Fibroblast of peridontal ligament (primary cell): Measurements from ENCODE around the gene SLC35A3.
"Not testable (repeated sequence)": the region's sequence is repeated elsewhere in the genome, so short reads cannot be mapped to it uniquely, and the experiment has no call there.

ENCODE experiments used
- DNase-seq: peaks from one replicate; pipeline ENCODE4 v3.0.0-alpha.2; 2010; ENCODE audit errors: extremely low read depth

Gene SLC35A3

DNA sequence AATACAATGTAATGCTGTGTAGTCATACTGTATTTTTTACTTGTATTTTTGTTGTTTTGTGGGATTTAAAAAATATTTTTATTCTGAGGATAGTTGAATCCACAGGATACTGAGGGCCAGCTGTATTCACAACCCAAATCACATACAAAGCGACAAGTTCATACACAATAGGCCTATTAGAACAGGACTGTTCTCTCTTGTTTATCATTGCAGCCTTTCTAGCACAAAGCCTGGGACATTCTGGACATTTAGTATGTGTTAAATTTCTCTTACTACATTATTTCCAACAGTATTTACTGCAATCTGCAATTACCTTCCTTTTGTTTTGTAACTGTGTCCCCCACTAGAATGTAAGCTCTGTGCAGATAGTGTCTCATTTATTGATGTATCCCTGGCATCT, 65.4 kb downstream of the SLC35A3 start:
- DNase-seq, result no peak

DNA sequence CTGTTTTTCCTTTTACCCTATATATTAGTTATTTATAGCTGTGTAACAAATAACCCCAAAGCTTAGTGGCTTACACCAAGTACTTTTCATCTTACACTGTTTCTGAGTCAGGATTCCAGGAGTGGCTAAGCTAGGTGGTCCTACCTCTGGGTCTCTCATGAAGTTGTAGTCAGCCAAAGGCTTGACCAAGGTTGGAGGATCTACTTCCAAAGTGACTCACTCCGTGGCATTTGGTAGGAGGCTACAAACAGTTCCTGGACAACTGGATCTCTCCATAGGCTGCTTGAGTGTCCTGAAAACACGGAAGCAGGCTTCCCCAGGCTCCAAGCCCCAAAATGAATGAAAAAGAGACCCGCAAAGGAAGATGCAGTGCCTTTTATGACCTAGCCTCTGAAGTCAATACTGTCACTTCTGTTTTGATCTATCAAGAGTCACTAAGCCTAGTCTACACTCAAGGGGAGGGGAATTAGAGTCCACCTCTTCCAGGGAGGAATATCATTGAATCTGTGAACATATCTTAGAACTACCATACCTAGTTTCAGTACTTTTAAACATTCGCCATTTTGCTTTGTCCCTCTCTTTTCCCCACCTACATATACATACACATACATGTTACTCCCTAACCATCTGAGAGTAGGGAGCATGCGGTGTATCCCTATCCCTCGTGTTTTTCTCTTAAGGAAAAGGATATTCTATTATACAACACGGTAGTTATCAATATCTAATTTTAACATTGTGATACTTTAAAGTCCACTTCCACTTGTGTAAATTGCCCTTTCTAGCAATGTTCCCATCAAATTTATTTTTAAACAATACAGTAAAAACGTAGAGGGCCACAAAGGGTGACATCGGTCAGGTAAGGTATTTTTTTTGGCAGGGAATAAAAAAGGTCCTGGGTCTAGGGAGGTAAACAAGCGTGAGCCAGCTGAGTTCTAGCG, 67.2 kb downstream of the SLC35A3 start:
- peak; percentile 31 for DNase-seq

DNA sequence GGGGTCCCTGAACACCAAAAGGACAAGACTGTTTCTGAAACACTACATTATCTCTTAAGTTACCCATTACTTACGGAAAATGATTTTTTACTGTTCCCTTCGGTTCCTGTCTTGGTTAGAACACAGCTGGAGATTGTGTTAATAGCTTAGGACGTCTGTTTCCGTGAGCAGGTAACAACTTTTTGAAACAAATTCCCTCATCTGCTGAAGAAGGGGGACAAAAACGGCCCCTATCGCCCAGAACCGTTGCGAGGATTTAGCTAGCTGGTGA, 67.8 kb downstream of the SLC35A3 start:
- DNase-seq, result no peak

DNA sequence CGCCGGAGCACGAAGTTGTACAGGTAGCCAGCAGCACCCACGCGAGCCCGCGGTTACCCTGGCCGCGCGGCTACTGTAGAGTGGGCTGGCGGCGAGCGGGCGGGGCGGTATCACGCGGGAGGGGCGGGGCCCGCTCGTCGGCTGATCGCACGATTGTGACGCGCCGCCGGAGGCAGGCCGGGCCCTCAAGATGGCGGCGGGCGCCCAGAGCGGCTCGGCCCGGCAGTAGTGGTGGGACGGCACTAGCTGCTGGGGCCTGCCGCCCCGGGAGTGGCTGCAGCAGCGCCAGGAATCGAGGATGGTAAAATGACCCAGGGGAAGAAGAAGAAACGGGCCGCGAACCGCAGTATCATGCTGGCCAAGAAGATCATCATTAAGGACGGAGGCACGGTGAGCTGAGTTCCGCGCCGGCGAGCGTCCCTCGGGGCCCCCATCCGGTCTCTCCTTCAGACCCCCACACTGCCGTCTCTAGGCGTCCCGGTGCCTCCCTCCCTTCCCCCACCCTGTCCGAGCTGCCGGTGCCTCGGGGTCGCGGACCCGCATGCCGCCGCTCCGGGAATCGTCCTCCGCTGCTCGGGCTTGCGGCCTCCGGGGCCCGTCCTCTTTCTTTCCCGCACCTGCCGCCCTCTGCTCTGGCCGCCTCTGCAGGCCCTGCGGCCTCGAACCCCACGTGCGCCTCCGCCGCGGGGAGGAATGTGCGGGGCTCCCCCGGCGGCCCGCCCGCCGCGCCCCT, 68.3 kb downstream of the SLC35A3 start:
- peak; percentile 74 for DNase-seq

DNA sequence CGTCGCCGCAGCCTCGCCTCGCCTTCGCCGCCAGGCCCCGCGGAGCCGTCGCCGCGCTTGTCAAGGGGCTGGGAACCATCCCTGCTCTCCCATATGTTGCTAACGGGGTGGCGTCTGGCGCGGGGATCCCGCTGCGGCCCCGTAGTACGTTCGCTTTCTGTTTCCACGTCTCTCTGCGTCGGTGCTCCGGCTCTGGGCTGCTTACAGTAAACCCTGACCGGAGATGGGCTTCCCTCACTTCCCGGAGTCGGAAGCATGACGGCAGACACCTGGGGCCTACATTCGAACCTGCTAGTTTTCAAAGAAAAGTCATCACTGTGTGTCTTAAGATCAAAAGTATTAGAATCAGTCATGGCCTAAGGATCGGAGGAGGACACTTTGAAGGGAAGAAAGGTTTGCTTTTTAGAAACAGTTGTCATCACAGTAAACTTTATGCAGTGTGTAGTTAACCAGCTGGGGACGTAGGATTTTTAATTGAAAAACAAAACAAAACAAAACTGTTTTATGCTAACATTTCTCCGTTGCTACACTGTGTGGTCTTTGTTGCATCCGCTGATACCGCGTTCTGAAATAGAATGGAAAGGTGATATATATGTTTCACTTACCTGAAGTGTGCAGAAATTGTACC, 69.0 kb downstream of the SLC35A3 start:
- DNase-seq, result peak; percentile 61

DNA sequence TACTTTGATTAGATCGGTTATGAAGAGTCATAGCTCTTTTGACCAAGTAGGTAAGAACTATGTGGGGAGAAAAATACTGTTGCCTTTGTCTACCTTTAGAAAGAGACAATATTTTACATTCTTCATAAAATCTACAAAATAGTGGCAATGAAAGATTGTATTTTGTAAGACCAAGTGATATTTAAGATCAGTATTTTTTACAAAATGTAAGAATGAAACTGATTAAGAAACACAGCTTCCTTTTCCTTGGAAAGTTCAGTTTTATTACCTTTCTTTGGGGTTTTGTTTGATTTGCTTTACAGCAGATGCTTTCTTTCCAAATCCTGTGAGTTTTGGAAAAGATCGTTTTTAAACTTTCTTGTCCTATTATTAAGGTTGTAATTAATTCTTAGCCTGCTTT, 69.8 kb downstream of the SLC35A3 start:
- peak; percentile 7 for DNase-seq

DNA sequence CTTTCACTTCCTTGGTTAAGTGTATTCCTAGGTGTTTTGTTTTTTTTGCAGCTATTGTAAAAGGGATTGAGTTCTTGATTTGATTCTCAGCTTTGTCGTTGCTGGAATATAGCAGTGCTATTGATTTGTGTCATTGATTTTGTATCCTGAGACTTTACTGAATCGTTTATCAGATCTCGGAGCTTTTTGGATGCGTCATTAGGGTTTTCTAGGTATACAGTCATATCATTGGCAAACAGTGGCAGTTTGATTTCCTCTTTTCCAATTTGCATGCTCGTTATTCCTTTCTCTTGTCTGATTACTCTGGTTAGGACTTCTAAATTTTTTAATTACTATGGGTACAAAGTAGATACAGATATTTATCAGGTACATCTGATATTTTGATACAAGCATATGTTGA, 75.4 kb downstream of the SLC35A3 start:
- DNase-seq, result no peak

DNA sequence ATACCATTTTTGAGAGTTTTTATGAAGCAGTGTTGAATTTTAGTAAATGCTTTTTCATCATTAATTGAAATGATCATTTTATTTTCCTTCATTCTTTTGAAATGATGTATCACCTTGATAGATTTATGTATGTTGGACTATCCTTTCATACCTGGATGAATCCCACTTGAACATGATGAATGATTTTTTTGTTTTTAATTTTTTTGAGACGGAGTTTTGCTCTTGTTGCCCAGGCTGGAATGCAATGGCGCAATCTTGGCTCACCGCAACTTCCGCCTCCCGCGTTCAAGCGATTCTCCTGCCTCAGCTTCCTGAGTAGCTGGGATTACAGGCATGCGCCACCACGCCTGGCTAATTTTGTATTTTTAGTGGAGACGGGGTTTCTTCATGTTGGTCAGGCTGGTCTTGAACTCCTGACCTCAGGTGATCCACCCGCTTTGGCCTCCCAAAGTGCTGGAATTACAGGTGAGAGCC, 77.5 kb downstream of the SLC35A3 start:
- not testable (repeated sequence) for DNase-seq

DNA sequence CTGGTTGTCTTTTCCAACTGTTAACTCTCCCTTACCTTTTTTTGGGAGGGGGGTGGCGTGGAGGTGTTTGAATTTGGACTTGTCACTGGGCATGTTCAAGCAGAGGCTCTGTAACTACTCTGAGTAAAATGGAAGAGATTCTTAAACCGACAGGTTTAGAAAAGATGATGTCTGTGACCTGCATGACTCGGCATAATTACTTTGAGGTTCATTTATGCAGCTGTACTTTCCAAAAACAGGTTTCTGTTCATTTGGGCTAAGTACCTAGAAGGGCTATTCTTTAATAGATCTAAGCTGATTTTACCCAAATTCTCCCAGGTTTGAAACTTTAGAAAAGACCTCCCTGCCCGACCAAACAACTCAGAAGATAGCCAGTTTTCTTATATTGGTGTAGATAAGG, 80.3 kb downstream of the SLC35A3 start:
- DNase-seq, result no peak

DNA sequence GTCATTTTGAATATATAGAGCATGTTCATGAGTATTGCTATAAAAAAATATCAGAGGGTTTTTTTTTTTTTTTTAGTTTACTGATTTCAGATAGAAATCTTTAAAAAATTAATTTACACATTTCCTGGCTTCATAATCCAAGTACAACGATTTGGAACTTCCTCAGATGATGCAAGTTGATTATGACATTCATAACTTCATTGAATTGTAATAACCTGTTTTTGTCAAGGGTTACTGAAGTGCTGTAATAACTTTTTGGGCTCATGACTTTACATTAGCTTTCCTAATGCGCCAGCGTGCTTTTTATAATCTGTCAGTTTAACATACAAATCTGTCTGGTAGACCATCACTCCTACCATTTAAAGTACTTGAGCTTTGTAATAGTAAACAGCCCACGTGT, 81.6 kb downstream of the SLC35A3 start:
- DNase-seq, result no peak

DNA sequence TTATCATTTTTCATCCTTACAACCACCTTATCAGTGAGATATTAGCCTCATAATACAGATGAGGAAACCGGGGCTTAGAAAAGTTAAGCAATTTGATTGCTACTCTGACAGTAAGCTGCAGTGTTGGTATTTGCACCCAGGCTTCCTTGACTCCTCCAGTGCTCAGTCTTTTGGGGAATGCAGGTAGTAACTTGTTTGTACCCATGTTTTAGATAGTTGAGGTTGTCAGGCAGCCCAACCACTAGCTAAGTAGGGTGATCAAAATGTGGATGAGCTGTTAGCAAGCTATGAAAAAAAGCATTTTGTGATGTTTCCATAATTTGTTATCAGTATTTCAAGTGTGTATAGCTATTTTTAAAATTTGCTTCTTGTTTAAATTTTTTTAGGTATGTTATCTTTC, 82.1 kb downstream of the SLC35A3 start:
- DNase-seq, result no peak

DNA sequence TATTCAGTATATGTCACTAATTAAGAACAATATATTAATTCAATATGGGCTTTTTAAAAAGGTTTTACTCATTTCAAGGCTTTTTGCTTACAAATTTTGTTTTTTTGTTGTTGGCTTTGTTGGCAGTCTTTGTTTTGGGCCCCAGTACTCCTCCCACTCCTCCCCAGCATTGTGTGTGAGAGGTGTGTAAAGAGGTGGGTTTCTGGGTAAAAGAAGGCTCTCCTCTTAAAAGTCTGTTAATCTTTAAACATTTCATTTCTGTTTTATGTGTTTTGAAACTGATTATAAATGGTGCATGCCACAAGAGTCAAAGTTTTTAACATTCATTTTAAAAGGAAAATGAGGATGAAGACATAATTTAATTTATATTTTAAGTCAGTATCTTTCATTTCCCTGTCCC, 83.3 kb downstream of the SLC35A3 start:
- DNase-seq, result no peak

DNA sequence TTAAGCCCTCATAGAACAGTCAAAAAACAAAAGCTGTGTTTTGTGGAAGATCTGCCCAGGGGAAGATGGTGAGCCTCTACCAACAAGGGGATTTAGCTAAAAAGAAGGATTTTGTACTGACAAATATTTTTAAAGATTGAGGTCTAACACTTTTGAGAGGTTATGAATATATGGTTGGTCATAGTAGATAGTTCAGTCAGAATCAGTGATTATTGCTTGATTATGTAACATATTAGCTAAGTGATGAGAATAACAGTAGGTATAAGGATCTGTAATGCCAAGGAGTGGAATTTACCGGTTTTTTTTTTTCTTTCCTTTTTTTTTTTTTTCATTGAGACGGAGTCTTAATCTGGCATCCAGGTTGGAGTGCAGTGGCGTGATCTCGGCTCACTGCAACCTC, 83.9 kb downstream of the SLC35A3 start:
- DNase-seq, result no peak

DNA sequence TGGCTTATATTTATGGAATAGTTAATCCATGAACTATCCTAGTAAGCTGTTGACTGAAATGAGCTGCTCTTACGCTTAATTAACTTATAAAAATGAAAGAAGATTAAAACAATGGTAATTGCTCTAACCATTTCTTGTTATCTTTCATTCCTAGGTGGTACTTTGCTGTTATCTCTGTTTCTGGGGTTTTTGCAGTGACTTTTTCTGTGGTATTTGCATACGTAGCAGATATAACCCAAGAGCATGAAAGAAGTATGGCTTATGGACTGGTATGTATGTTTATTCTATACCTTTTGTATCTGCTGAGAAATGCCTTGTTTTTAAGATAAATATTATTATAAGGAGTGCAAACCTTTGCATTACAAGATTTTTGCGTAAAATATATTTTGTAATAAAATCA, 91.9 kb downstream of the SLC35A3 start:
- no peak for DNase-seq

DNA sequence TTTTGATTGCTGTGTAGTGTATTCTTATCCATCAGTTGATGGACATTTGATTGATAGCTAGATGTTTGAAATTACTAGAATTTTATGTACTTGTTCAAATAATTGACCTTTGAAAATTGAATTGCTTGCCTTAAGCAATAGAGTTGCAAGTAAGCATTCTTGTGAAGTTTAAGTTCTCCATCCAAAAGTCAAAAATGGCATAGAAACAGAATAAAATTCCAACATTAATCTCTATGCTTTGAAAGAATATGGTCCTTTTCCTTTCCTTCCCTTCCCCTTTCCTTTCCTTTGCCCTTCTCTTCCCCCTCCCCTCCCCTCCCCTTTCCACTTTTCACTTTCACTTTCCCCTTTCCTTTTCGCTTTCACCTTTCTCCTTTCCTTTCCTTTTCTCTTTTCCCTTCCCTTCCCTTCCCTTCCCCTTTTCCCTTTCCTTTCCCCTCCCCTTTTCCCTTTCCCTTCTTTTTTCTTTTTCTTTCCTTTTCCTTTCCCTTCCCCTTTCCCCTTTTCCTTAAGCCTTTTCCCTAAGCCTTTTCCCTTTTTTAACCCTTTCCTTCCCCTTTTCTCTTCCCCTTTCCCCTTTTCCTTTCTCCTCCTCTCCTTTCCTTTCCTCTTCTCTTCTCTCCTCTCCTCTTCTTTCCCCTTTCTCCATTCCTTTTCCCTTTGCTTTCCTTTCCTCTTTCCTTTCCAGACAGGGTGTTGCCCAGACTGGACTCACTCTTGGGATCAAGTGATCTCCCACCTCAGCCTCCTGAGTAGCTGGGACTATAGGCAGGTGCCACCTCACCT, 95.6 kb downstream of the SLC35A3 start:
- no peak for DNase-seq

DNA sequence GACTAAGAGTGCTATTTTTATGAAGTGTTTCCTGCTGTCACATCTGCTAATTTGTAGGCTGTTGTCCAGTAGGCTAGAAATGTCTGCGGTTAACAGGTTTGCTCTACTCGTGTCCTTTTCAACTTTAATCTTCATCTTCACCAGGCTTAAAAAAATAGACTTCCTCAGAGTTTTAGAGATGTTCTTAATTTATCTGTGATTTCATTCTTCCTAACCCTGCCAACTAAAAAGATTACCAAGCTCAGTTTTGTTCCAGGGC, 96.1 kb downstream of the SLC35A3 start:
- DNase-seq, result no peak

DNA sequence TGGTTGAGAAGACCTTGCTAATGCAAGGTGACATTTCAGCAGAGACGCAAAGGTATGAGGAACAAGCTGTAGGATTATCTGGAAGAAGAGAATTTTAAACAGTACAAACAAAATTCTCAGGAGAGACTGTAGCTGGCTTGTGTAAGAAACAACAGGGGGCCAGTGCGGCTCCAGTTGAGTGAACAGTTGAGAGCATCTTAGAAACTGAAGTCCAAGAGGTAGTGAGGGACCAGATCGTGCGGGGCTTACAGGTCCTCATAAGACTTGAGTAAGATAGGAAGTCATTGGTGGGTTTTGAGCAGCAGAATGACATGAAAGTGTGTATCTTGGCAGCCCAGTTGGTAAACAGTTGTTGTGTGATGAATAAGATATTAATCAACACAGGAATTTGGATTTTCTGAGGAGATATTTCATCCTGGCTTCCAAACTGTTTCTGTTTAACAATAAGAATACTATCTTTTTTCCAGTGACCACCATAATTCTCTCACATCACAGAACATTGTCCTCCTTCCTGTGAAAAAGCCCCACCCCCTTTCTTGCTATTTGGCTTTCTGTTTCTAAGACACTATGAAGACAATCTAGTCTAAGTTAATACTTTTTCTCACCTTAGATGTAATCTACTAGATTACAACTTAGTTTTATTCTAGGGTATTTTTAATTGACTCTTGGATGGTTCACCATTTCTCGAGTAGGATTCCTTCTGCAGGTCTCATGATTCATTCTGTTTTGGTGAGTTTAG, 100.6 kb downstream of the SLC35A3 start:
- no peak for DNase-seq

DNA sequence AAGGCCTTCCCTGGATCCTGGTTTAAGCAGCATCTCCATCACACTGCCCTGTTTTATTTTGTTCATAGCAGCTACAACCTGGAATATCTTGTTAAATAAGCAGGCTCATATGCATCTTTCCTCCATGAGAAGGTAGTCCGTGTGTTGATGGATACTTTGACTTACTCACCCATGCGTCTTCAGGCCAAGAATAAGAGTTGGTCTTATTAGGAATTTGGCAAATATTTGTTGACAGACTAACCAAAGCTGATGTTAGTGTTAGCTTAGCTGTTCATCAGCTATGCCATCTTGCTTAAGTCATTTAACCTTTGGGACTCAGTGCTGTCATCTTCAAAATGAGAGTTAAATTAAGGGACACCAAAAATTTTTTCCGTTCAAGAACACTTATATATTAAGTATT, 103.7 kb downstream of the SLC35A3 start:
- no peak for DNase-seq

DNA sequence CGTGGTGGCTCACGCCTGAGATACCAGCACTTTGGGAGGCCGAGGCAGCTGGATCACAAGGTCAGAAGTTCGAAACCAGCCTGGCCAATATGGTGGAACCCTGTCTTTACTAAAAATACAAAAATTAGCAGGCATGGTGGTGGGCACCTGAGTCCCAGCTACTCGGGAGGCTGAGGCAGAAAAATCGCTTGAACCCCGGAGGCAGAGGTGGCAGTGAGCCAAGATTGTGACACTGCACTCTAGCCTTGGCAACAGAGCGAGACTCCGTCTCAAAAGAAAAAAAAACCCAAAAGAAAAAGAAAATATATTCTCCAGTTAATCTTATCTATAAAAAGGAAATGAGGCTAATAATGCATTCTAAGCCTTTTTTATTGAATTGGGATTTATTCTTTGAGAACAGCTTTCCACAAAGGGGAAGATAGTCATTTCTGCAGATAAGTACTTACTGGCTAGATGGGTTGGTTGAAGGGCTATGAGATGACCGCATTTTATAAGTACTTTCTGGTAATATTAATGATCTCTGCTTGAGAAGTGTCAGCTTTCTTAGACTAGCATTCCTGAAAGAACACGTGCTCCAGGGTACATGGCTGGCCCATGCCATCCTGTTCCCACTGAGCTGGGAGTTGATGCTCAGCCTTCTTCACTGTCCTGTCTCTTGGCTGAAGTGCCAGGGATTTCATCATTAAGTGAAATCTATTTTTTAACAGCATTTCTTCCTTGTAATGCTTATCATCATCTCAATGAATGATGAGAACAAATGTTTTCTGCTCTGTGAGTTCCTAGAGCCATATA, 105.0 kb downstream of the SLC35A3 start:
- no peak for DNase-seq

DNA sequence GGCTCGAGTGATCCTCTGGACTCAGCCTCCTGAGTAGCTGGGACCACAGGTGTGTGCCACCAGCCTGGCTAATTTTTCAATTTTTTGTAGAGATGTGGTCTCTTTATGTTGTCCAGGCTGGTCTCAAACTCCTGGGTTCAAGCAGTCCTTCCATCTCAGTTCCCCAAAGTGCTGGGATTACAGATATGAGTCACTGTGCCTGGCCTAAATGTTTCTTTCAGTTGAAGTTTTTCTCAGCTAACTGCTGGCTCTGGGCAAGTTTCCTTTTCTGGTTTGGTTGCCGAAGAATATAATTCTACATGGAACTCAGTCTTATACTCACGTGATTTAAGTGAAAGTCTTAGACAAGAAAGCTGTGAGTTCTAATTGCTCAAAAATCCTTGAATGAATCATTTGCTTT, 106.0 kb downstream of the SLC35A3 start:
- peak; percentile 16 for DNase-seq

DNA sequence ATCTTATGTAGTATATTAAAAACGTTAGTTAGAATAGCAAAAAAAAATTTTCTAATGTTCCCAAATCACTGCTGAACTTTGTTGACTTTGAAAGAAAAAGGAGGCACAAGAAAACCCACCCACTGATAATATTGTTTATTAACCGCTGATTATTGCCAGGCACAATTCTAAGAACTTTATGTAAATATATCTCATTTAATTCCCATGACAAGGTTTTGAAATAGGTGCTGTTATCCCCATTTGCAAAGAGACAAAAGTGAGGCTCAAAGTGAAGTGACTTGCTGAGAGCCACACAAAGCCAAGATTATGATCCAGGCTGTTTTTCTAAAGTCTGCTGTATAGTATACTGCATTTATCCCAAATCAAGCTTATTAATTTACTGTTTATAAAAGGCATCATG, 106.5 kb downstream of the SLC35A3 start:
- no peak for DNase-seq
